Mesothelial cell of epicardium (in vitro differentiated cells): Measurements from ENCODE around the gene CCT8L2. TPM values are rescaled to one million over a fixed set of nuclear protein-coding genes. Genes with fewer than 3 reads are reported as not detected.
"Not testable (repeated sequence)": the region's sequence is repeated elsewhere in the genome, so short reads cannot be mapped to it uniquely, and the experiment has no call there.

Experiments
- DNase-seq, 2 experiments: peaks; one replicate each; pipeline ENCODE4 v3.0.0; 2021; ENCODE audit warnings: low spot score in 2 of 2; ENCODE audit not compliant: unreplicated experiment in 2 of 2
- H3K27ac Mint-ChIP-seq: 2 replicates; pipeline ENCODE4 v1.8.0; 2021; ENCODE audit warnings: mixed read lengths
- H3K27me3 Mint-ChIP-seq: 2 replicates; pipeline ENCODE4 v1.8.0; 2021; ENCODE audit warnings: low read depth, mixed read lengths
- H3K36me3 Mint-ChIP-seq: 2 replicates; pipeline ENCODE4 v1.8.0; 2021; ENCODE audit warnings: mixed read lengths
- H3K4me1 Mint-ChIP-seq: 2 replicates; pipeline ENCODE4 v1.8.0; 2021; ENCODE audit warnings: mixed read lengths
- H3K4me3 Mint-ChIP-seq: 2 replicates; pipeline ENCODE4 v1.8.0; 2021; ENCODE audit warnings: mild to moderate bottlenecking, moderate library complexity, mixed read lengths
- H3K9me3 Mint-ChIP-seq: 2 replicates; pipeline ENCODE4 v1.8.0; 2021; ENCODE audit warnings: mixed read lengths
- total RNA-seq: library from RNA; stranded (reverse); gene quantifications from 3 replicates; pipeline ENCODE4 v1.2.1, GENCODE V29; 2021
- TF ChIP-seq, protein P1 (sequence below): fragments of 200-600 bp; sonication (generic); IDR thresholded peaks from one replicate; pipeline ENCODE4 v1.5.0; 2021; ENCODE audit warnings: antibody characterized with exemption; ENCODE audit not compliant: unreplicated experiment

The CCT8L2 gene
- total RNA-seq, 1 donor from 2014 or later: not detected

DNA sequence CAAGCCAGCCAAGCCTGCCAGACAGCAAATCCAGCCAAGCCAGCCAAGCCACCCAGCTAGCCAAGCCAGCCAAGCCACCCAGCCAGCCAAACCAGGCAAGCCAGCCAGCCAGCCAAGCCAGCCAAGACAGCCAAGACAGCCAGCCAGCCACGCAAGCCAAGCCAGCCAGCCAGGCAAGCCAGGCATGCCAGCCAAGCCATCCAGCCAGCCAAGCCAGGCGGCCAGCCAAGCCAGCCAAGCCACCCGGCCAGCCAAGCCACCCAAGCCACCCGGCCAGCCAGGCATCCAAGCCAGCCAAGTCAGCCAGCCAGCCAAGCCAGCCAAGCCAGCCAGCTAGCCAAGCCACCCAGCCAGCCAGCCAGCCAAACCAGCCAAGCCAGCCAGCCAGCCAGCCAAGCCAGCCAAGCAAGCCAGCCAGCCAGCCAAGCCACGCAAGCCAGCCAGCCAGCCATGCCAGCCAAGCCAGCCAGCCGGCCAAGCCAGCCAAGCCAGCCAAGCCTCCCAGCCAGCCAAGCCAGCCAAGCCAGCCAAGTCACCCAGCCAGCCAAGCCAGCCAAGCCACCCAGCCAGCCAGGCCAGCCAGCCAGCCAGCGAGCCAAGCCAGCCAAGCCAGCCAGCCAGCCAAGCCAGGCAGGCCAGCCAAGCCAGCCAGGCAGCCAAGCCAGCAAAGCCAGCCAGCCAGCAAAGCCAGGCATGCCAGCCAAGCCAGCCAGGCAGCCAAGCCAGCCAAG, 26.0 kb downstream of the CCT8L2 start:
- DNase-seq: not testable (repeated sequence)

DNA sequence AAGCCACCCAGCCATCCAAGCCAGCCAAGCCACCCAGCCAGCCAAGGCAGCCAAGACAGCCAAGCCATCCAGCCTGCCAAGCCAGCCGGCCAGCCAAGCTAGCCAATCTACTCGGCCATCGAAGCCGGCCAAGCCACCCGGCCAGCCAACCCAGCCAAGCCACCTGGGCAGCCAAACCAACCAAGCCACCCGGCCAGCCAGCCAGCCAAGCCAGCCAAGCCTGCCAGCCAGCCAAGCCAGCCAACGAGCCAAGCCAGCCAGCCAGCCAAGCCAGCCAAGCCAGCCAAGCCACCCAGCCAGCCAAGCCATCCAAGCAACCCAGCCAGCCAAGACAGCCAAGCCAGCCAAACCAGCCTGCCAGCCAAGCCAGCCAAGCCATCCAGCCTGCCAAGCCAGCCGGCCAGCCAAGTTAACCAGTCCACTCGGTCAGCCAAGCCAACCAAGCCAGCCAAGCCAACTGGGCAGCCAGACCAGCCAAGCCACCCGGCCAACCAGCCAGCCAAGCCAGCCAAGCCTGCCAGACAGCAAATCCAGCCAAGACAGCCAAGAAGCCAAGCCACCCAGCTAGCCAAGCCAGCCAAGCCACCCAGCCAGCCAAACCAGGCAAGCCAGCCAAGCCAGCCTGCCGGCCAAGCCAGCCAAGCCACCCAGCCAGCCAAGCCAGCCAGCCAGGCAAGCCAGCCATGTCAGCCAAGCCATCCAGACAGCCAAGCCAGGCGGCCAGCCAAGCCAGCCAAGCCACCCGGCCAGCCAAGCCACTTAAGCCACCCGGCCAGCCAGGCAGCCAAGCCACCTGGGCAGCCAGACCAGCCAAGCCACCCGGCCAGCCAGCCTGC, 26.8 kb downstream of the CCT8L2 start:
- H3K27me3 Mint-ChIP-seq, H3K9me3 Mint-ChIP-seq, H3K27ac Mint-ChIP-seq, H3K36me3 Mint-ChIP-seq, H3K4me1 Mint-ChIP-seq, H3K4me3 Mint-ChIP-seq, DNase-seq: not testable (repeated sequence)

More for the DNA sequence above, 26.0 kb downstream of the CCT8L2 start:
- H3K4me1 Mint-ChIP-seq, H3K4me3 Mint-ChIP-seq, H3K36me3 Mint-ChIP-seq, H3K9me3 Mint-ChIP-seq, H3K27ac Mint-ChIP-seq, H3K27me3 Mint-ChIP-seq: not testable (repeated sequence)

DNA sequence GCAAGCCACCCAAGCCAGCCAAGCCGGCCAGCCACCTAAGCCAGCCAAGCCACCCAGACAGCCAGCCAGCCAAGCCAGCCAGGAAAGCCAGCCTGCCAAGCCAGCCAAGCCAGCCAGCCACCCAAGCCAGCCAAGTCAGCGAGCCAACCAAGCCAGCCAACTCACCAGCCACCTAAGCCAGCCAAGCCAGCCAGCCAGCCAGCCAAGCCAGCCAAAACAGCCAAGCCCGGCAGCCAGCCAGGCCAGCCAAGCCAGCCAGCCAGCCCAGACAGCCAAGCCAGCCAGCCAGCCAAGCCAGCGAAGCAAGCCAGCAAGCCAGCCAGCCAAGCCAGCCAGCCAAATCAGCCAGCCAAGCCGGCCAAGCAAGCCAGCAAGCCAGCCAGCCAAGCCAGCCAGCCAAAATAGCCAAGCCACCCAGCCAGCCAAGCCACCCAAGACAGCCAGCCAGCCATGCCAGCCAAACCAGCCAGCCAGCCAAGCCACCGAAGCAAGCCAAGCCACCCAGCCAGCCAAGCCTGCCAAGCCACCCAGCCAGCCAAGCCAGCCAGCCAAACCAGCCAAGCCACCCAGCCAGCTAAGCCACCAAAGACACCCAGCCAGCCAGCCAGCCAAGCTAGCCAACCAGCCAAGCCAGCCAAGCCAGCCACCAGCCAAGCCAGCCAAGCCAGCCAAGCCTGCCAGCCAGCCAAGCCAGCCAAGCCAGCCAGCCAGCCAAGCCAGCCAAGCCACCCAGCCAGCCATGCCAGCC, 27.6 kb downstream of the CCT8L2 start:
- H3K36me3 Mint-ChIP-seq, DNase-seq, H3K9me3 Mint-ChIP-seq: not testable (repeated sequence)

DNA sequence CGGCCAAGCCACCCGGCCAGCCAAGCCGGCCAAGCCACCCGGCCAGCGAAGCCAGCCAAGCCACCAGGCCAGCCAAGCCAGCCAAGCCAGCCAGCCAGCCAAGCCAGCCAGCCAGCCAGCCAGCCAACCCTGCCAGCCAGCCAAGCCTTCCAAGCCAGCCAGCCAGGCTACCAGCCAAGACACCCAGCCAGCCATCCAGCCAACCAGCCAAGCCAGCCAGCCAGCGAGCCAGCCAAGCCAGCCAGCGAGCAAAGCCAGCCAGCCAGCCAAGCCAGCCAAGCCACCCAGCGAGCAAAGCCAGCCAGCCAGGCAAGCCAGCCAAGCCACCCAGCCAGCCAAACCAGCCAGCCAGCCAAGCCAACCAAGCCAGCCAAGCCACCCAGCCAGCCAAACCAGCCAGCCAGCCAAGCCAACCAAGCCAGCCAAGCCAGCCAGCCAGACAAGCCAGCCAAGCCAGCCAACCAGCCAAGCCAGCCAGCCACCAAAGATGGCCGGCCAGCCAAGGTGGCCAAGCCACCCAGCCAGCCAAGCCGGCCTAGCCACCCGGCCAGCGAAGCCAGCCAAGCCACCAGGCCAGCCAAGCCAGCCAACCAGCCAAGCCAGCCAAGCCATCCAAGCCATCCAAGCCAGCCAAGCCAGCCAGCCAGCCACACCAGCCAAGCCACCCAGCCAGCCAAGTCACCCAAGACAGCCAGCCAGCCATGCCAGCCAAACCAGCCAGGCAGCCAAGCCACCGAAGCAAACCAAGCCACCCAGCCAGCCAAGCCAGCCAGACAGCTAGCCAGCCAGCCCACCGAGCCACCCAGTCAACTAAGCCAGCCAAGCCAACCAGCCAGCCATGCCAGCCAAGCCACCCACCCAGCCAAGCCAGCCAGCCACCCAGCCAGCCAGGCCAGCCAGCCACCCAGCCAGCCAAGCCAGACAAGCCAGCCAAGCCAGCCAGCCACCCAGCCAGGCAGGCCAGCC, 28.8 kb downstream of the CCT8L2 start:
- Mint-ChIP-seq H3K4me3 (no peak overlapping the region), H3K4me1 (no peaks in the 10 kb centered on the region), H3K27me3 (no peaks in the 10 kb centered on the region), H3K27ac (no peak overlapping the region), H3K36me3 (no peaks in the 10 kb centered on the region), H3K9me3 (no peaks in the 10 kb centered on the region)
- no peak for DNase-seq
- TF ChIP-seq, protein P1, sequence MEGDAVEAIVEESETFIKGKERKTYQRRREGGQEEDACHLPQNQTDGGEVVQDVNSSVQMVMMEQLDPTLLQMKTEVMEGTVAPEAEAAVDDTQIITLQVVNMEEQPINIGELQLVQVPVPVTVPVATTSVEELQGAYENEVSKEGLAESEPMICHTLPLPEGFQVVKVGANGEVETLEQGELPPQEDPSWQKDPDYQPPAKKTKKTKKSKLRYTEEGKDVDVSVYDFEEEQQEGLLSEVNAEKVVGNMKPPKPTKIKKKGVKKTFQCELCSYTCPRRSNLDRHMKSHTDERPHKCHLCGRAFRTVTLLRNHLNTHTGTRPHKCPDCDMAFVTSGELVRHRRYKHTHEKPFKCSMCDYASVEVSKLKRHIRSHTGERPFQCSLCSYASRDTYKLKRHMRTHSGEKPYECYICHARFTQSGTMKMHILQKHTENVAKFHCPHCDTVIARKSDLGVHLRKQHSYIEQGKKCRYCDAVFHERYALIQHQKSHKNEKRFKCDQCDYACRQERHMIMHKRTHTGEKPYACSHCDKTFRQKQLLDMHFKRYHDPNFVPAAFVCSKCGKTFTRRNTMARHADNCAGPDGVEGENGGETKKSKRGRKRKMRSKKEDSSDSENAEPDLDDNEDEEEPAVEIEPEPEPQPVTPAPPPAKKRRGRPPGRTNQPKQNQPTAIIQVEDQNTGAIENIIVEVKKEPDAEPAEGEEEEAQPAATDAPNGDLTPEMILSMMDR: no peak

More for the DNA sequence above, 27.6 kb downstream of the CCT8L2 start:
- not testable (repeated sequence) for H3K4me3 Mint-ChIP-seq, H3K27ac Mint-ChIP-seq, H3K4me1 Mint-ChIP-seq, H3K27me3 Mint-ChIP-seq

DNA sequence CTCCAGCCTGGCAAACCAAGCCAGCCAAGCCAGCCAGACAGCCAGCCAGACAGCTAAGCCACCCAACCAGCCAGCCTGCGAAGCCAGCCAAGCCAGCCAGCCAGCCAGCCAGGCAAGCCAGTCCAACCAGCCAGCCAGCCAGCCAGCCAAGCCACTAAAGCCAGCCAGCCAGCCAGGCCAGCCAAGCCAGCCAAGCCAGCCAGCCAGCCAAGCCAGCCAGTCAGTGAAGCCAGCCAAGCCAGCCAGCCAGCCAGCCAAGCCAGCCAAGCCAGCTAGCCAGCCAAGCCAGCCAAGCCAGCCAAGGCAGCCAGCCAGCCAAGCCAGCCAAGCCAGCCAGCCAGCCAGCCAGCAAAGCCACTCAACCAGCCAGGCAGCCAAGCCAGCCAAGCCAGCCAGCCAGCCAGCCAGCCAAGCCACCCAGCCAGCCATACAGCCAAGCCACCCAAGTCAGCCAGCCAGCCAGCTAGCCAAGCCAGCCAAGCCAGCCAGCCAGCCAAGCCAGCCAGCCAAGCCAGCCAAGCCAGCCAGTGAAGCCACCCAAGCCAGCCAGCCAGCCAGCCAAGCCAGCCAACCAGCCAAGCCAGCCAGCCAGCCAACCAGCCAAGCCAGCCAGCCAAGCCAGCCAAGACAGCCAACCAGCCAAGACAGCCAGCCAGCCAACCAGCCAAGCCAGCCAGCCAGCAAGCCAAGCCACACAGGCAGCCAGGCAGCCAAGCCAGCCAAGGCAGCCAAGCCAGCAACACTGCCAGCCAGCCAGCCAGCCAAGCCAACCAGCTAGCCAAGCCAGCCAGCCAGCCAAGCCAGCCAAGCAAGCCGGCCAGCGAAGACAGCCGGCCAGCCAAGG, 29.7 kb downstream of the CCT8L2 start:
- no peaks in the 10 kb centered on the region for H3K36me3 Mint-ChIP-seq
- H3K4me1 Mint-ChIP-seq: no peaks in the 10 kb centered on the region
- TF ChIP-seq, protein P1: no peak
- no peak overlapping the region for H3K4me3 Mint-ChIP-seq
- no peaks in the 10 kb centered on the region for H3K9me3 Mint-ChIP-seq
- no peak overlapping the region for H3K27ac Mint-ChIP-seq
- no peaks in the 10 kb centered on the region for H3K27me3 Mint-ChIP-seq
- no peak for DNase-seq

DNA sequence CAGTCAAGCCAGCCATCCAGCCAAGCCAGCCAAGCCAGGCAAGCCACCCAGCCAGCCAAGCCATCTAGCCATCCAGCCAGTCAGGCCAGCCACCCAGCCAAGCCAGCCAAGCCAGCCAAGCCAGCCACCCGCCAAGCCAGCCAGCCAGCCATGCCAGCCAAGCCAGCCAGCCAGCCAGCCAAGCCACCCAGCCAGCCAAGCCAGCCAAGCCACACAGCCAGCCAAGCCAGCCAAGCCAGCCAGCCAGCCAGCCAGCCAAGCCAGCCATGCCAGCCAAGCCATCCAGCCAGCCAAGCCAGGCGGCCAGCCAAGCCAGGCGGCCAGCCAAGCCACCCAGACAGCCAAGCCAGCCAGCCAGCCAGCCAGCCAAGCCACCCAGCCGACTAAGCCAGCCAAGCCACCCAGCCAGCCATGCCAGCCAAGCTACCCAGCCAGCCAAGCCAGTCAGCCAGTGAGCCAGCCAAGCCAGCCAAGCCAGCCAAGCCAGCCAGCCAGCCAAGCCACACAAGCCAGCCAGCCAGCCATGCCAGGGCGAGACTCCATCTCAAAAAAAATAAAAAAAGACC, 31.4 kb downstream of the CCT8L2 start:
- DNase-seq, H3K4me1 Mint-ChIP-seq, H3K27ac Mint-ChIP-seq, H3K36me3 Mint-ChIP-seq, H3K27me3 Mint-ChIP-seq, H3K9me3 Mint-ChIP-seq, H3K4me3 Mint-ChIP-seq: not testable (repeated sequence)

DNA sequence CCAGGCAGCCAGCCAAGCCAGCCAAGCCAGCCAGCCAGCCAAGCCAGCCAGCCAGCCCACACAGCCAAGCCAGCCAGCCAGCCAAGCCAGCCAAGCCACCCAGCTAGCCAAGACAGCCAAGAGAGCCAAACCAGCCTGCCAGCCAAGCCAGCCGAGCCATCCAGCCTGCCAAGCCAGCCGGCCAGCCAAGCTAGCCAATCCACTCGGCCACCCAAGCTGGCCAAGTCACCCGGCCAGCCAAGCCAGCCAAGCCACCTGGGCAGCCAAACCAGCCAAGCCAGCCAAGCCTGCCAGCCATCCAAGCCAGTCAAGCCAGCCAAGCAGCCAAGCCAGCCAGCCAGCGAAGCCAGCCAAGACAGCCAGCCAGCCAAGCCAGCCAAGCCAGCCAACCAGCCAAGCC, 32.0 kb downstream of the CCT8L2 start:
- H3K9me3 Mint-ChIP-seq, H3K4me1 Mint-ChIP-seq, DNase-seq, H3K27me3 Mint-ChIP-seq, H3K27ac Mint-ChIP-seq, H3K4me3 Mint-ChIP-seq, H3K36me3 Mint-ChIP-seq: not testable (repeated sequence)

DNA sequence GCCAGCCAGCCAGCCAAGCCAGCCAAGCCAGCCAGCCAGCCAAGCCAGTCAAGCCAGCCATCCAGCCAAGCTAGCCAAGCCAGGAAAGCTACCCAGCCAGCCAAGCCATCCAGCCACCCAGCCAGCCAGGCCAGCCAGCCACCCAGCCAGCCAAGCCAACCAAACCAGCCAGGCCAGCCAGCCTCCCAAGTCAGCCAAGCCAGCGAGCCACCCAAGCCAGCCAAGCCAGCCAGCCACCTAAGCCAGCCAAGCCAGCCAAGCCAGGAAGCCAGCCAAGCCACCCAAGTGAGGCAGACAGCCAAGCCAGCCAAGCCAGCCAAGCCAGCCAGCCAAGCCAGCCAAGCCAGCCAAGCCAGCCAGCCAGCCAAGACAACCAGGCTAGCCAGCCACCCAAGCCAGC, 32.6 kb downstream of the CCT8L2 start:
- not testable (repeated sequence) for H3K4me1 Mint-ChIP-seq, H3K4me3 Mint-ChIP-seq

More for the DNA sequence above, 32.6 kb downstream of the CCT8L2 start:
- H3K27me3 Mint-ChIP-seq, H3K27ac Mint-ChIP-seq, H3K36me3 Mint-ChIP-seq, DNase-seq, H3K9me3 Mint-ChIP-seq: not testable (repeated sequence)
